HEK293 (cell line): ENCODE measurements around the gene ARMC2.

ENCODE experiments used
- BCL11B ChIP-seq: fragments of 450-650 bp; formaldehyde crosslinking; IDR thresholded peaks from 2 replicates; pipeline ENCODE4 v1.5.1; 2016; ENCODE audit warnings: low read depth, missing biosample characterization, missing genetic modification characterization
- FEZF1 ChIP-seq: fragments of 450-650 bp; formaldehyde crosslinking; IDR thresholded peaks from 2 replicates; pipeline ENCODE4 v1.5.1; 2016; ENCODE audit warnings: missing biosample characterization, missing genetic modification characterization
- GFI1B ChIP-seq: fragments of 450-650 bp; formaldehyde crosslinking; IDR thresholded peaks from 2 replicates; pipeline ENCODE4 v1.5.1; 2016; ENCODE audit warnings: missing biosample characterization, missing genetic modification characterization
- GLI4 ChIP-seq: fragments of 450-650 bp; formaldehyde crosslinking; IDR thresholded peaks from 2 replicates; pipeline ENCODE4 v1.5.1; 2016; ENCODE audit warnings: missing biosample characterization, missing genetic modification characterization
- GLIS1 ChIP-seq: fragments of 450-650 bp; formaldehyde crosslinking; IDR thresholded peaks from 2 replicates; pipeline ENCODE4 v1.5.1; 2016; ENCODE audit warnings: missing biosample characterization, missing genetic modification characterization
- HOXC10 ChIP-seq: sonication (generic); formaldehyde crosslinking; IDR thresholded peaks from 2 replicates; pipeline ENCODE4 v1.8.1; 2023; ENCODE audit warnings: mild to moderate bottlenecking, missing genetic modification reagents
- KLF1 ChIP-seq: fragments of 450-650 bp; formaldehyde crosslinking; IDR thresholded peaks from 2 replicates; pipeline ENCODE4 v1.5.1; 2016; ENCODE audit warnings: missing biosample characterization, missing genetic modification characterization
- KLF17 ChIP-seq: fragments of 450-650 bp; formaldehyde crosslinking; IDR thresholded peaks from 2 replicates; pipeline ENCODE4 v1.5.1; 2016; ENCODE audit warnings: missing biosample characterization, missing genetic modification characterization
- KLF9 ChIP-seq: fragments of 450-650 bp; formaldehyde crosslinking; IDR thresholded peaks from 2 replicates; pipeline ENCODE4 v1.5.1; 2016; ENCODE audit warnings: missing biosample characterization, missing genetic modification characterization, low read depth
- PBX3 ChIP-seq: sonication (generic); formaldehyde crosslinking; IDR thresholded peaks from 2 replicates; pipeline ENCODE4 v1.8.1; 2022; ENCODE audit warnings: mild to moderate bottlenecking, moderate library complexity, missing genetic modification reagents
- PRDM1 ChIP-seq: fragments of 450-650 bp; formaldehyde crosslinking; IDR thresholded peaks from 2 replicates; pipeline ENCODE4; 2016; ENCODE audit warnings: missing biosample characterization, missing genetic modification characterization
- SALL2 ChIP-seq: fragments of 450-650 bp; formaldehyde crosslinking; IDR thresholded peaks from 2 replicates; pipeline ENCODE4 v1.5.0; 2017; ENCODE audit warnings: missing biosample characterization, mild to moderate bottlenecking, missing genetic modification characterization, borderline replicate concordance
- SCRT2 ChIP-seq: fragments of 450-650 bp; formaldehyde crosslinking; IDR thresholded peaks from 2 replicates; pipeline ENCODE4 v1.5.1; 2016; ENCODE audit warnings: missing biosample characterization, missing genetic modification characterization
- ZBTB17 ChIP-seq: fragments of 450-650 bp; formaldehyde crosslinking; IDR thresholded peaks from 2 replicates; pipeline ENCODE4 v1.5.1; 2016; ENCODE audit warnings: missing biosample characterization, missing genetic modification characterization
- ZBTB26 ChIP-seq: fragments of 450-650 bp; formaldehyde crosslinking; optimal IDR thresholded peaks from 2 replicates; pipeline ENCODE3; 2016; ENCODE audit warnings: missing biosample characterization, mild to moderate bottlenecking, missing genetic modification characterization
- ZBTB6 ChIP-seq: fragments of 450-650 bp; formaldehyde crosslinking; IDR thresholded peaks from 2 replicates; pipeline ENCODE4 v1.5.1; 2017; ENCODE audit warnings: missing biosample characterization, missing genetic modification characterization
- ZBTB8A ChIP-seq: fragments of 450-650 bp; formaldehyde crosslinking; IDR thresholded peaks from 2 replicates; pipeline ENCODE4 v1.5.1; 2016; ENCODE audit warnings: missing biosample characterization, missing genetic modification characterization
- ZIC2 ChIP-seq: fragments of 450-650 bp; formaldehyde crosslinking; IDR thresholded peaks from 2 replicates; pipeline ENCODE4 v1.5.1; 2016; ENCODE audit warnings: missing biosample characterization, missing genetic modification characterization
- ZNF140 ChIP-seq: fragments of 450-650 bp; formaldehyde crosslinking; IDR thresholded peaks from 2 replicates; pipeline ENCODE4 v1.5.1; 2016; ENCODE audit warnings: missing biosample characterization, missing genetic modification characterization
- ZNF18 ChIP-seq: fragments of 450-650 bp; formaldehyde crosslinking; IDR thresholded peaks from 2 replicates; pipeline ENCODE4 v1.5.1; 2016; ENCODE audit warnings: missing biosample characterization, missing genetic modification characterization
- ZNF214 ChIP-seq: fragments of 450-650 bp; formaldehyde crosslinking; IDR thresholded peaks from 2 replicates; pipeline ENCODE4 v1.5.1; 2017; ENCODE audit warnings: missing biosample characterization, mild to moderate bottlenecking, missing genetic modification characterization, borderline replicate concordance
- ZNF248 ChIP-seq: fragments of 450-650 bp; formaldehyde crosslinking; IDR thresholded peaks from 2 replicates; pipeline ENCODE4 v1.5.1; 2017; ENCODE audit warnings: missing biosample characterization, missing genetic modification characterization
- ZNF266 ChIP-seq: fragments of 450-650 bp; formaldehyde crosslinking; IDR thresholded peaks from 2 replicates; pipeline ENCODE4 v1.5.1; 2016; ENCODE audit warnings: missing biosample characterization, missing genetic modification characterization, low read depth
- ZNF335 ChIP-seq: fragments of 450-650 bp; formaldehyde crosslinking; conservative IDR thresholded peaks from 2 replicates; pipeline ENCODE4 v1.5.1; 2016; ENCODE audit warnings: missing biosample characterization, missing genetic modification characterization
- ZNF354C ChIP-seq: fragments of 450-650 bp; formaldehyde crosslinking; IDR thresholded peaks from 2 replicates; pipeline ENCODE4 v1.5.1; 2016; ENCODE audit warnings: missing biosample characterization, missing genetic modification characterization, low read depth, borderline replicate concordance
- ZNF362 ChIP-seq: fragments of 450-650 bp; formaldehyde crosslinking; IDR thresholded peaks from 2 replicates; pipeline ENCODE4 v1.5.1; 2016; ENCODE audit warnings: missing biosample characterization, missing genetic modification characterization
- ZNF366 ChIP-seq: fragments of 450-650 bp; formaldehyde crosslinking; conservative IDR thresholded peaks from 2 replicates; pipeline ENCODE4 v1.5.1; 2016; ENCODE audit warnings: missing biosample characterization, missing genetic modification characterization
- ZNF521 ChIP-seq: fragments of 450-650 bp; formaldehyde crosslinking; IDR thresholded peaks from 2 replicates; pipeline ENCODE4 v1.5.1; 2017; ENCODE audit warnings: missing biosample characterization, mild to moderate bottlenecking, missing genetic modification characterization
- ZNF561 ChIP-seq: fragments of 450-650 bp; IDR thresholded peaks from 2 replicates; pipeline ENCODE4 v1.5.1; 2018; ENCODE audit warnings: missing biosample characterization, missing genetic modification characterization, borderline replicate concordance
- ZNF629 ChIP-seq: fragments of 450-650 bp; formaldehyde crosslinking; IDR thresholded peaks from 2 replicates; pipeline ENCODE4 v1.5.1; 2017; ENCODE audit warnings: missing biosample characterization, missing genetic modification characterization
- ZNF777 ChIP-seq: fragments of 450-650 bp; formaldehyde crosslinking; IDR thresholded peaks from 2 replicates; pipeline ENCODE4 v1.5.1; 2017; ENCODE audit warnings: missing biosample characterization, missing genetic modification characterization, borderline replicate concordance
- ZXDB ChIP-seq: fragments of 450-650 bp; formaldehyde crosslinking; IDR thresholded peaks from 2 replicates; pipeline ENCODE4 v1.5.1; 2016; ENCODE audit warnings: missing biosample characterization, missing genetic modification characterization

ARMC2 gene

GRCh38 chr6:108848116-108848868, at the start of gene ARMC2 (continued):
- no peak for TF ChIP-seq ZNF18
- TF ChIP-seq PRDM1 (tag by site-specific recombination): no peak
- peak; percentile 14 for TF ChIP-seq ZNF561
- TF ChIP-seq KLF1 (tag by site-specific recombination): peak; percentile 84
- TF ChIP-seq KLF17 (tag by site-specific recombination): no peak; the same call in 1 of the 2 replicates
- no peak for TF ChIP-seq HOXC10
- TF ChIP-seq ZNF362 (tag by site-specific recombination): no peak
- TF ChIP-seq ZNF335 (tag by site-specific recombination): peak; percentile 94
- TF ChIP-seq ZXDB (tag by site-specific recombination): peak; percentile 92
- TF ChIP-seq SALL2 (tag by site-specific recombination): no peak
- TF ChIP-seq BCL11B (tag by site-specific recombination): peak; percentile 81
- TF ChIP-seq ZBTB6 (tag by site-specific recombination): peak; percentile 28; the same call in 1 of the 2 replicates
- no peak for TF ChIP-seq ZNF366
- TF ChIP-seq PBX3 (CRISPR knock-in tag): peak; percentile 25
- TF ChIP-seq GLIS1 (tag by site-specific recombination): peak; percentile 78
- TF ChIP-seq KLF9: peak; percentile 67; the same call in 1 of the 2 replicates
- TF ChIP-seq ZNF248 (tag by site-specific recombination): no peak
- TF ChIP-seq ZNF777: peak; percentile 53; the same call in 1 of the 2 replicates
- peak; percentile 19; the same call in 1 of the 2 replicates for TF ChIP-seq ZNF629 (tag by site-specific recombination)
- peak; percentile 60 for TF ChIP-seq ZBTB26 (tag by site-specific recombination)
- no peak; the same call in 1 of the 2 replicates for TF ChIP-seq ZBTB8A (tag by site-specific recombination)
- TF ChIP-seq ZIC2 (tag by site-specific recombination): peak; percentile 82
- TF ChIP-seq ZNF214: no peak
- no peak for TF ChIP-seq FEZF1 (tag by site-specific recombination)
- peak; percentile 88 for TF ChIP-seq SCRT2 (tag by site-specific recombination)
- no peak for TF ChIP-seq ZNF266 (tag by site-specific recombination)
- TF ChIP-seq ZBTB17: peak; percentile 59; the same call in 1 of the 2 replicates
- TF ChIP-seq GLI4 (tag by site-specific recombination): no peak
- TF ChIP-seq ZNF521 (tag by site-specific recombination): no peak
- TF ChIP-seq ZNF354C: no peak
- no peak for TF ChIP-seq GFI1B
- TF ChIP-seq ZNF140 (tag by site-specific recombination): no peak
